ENCODE results near the gene RBP3.

Gene RBP3

DNA sequence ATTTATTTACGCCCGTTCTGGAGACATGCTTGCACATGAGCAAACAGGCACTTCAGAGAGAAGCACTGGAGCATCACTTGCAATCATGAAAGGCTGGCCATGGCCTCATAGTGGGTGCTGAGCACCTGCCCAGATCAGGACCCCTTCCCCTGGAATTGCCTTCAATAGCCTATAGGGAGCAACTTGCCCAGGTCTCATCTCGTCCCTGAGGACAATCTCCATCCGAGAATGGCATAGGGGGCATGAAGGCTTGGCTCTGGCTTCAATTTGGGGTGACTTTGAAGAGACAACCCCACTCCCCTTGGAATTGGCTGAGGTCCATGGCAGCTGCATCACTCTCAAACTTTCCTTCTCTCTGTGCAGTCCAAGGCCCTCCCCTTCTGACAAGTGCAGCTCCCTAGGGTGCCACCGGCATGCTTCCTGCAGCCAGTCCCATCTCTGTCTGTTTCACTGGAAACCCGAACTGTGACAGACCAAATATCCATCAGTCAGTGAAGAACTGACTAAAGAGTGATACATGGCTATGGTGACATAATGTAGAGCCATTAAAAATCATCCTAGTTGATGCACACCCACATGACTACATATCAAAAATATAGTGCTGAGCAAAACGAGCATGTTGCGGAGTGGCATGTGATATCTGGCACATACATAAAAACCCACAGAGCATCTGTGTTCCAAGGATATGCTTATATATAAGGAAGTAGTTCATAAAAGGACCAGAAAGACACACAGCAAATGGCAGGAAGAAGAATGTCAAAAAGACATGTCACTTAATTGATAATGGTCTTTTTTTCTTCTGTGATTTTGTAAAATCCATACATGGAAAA, 13.5 kb upstream of the RBP3 start:
- DNase-seq (ENCODE audit: insufficient read length, low spot score) (no peak), FAIRE-seq (no peak)

DNA sequence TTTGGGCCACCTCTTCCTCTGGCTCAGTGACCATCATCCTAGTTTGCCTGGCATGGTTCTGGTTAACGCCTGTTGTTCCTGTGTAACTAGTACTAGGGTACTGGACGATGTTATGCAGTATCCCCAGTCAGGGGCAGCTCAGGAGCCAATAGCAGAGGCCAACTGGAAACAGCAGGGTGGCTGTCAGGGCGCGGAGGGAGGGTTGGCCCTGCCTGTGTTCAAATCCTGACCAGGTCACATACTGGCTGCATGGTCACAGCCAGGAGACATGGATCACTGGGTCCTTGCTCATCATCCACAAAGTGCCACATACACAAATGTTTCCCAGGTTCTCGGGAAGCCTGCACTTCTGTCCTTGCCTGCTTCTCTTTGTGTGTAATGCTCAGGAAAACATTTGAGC, 12.3 kb upstream of the RBP3 start:
- no peak for FAIRE-seq
- DNase-seq (ENCODE audit: insufficient read length, low spot score), result no peak

GRCh38 chr10:47336387-47337134, 11.6 kb upstream of the RBP3 start:
- DNase-seq (ENCODE audit: insufficient read length, low spot score) (no peak), FAIRE-seq (no peak)

DNA sequence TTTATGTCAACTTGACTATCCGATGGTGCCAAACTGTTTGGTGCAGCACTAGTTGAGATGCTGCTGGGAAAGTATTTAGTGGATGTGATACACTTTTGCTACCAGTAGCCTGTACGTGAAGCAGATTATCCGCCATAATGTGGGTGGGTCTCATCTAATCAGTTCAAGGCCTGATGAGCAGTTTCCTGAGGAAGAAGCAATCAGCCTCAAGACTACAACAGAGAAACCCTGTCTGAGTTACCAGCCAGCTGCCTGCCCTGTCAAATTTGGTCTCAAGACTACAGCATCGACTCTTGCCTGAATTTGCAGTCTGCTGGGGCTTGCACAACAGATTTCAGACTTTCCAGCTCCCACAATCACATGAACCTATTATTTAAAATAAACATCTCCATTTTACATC, 10.9 kb upstream of the RBP3 start:
- FAIRE-seq (no peak), DNase-seq (ENCODE audit: insufficient read length, low spot score) (no peak)

GRCh38 chr10:47339186-47339735, 8.9 kb upstream of the RBP3 start:
- FAIRE-seq (no peak), DNase-seq (ENCODE audit: insufficient read length, low spot score) (no peak)

DNA sequence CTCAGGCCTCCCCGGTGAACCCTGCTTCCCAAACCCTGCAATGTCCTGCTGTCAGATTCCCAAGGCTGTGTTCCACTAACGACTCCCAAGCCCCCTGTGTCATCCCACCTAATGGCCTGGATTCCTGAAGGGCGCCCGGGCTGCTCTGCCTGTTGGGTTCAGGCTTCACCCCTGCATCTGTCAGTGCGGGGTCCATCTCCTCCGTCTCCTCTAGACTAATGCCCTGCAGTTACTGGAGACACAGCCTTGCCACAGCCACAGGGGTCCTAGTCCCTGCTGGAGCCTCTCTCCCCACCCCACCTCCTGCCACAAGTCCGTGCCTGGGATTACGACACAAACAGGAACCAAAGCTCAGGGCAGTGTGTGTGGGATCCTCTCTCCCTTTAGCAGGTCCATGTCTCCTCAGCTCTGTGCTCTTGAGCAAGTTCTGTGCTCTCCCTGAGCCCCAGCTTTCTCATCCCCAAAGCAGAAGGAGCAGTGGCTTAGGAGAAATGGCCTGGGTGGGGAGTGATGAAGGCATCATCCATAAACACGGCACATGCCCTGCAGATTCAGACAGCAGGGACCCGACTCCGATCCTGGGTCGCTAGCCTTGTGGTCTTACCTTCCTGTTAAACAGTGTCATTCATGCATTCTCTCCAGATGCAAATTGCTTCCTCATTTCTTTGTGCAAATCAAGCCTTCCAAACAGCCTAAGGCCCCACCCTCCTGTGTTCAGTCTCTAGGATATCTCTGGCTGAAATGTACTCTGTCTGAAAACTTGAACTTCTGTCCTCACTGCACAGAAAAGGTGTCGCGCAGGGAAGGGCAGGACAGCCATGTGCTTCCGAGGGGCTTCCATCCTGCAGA, 8.2 kb upstream of the RBP3 start:
- no peak for FAIRE-seq
- no peak for DNase-seq (ENCODE audit: insufficient read length, low spot score)

DNA sequence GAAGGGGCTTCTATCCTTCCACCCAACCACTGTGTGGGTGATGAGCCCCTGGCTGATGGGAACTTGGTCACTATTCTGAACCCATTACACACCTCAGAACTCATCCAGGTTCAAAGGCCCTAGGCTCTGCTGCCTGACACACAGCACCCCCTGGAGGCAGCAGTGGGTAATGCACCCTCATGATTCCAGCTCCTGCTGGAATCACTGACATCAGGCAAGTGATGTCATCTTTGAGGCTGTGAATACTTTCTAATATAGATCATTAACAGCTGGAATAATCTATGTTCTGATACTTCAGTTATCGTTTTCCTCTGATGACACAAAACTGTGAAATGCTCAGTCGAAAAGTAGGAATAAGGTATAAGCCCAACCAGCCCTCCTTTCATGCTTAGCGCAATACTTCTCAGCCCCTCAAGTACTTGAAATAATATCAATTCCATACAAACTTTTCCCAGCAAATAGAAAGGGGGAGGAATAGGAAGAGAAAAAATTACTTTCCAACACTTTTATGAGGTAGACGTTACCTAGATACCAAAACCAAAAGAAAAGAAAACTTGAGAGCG, 7.5 kb upstream of the RBP3 start:
- peak; percentile 77 for DNase-seq (ENCODE audit: insufficient read length, low spot score)
- FAIRE-seq, result no peak

DNA sequence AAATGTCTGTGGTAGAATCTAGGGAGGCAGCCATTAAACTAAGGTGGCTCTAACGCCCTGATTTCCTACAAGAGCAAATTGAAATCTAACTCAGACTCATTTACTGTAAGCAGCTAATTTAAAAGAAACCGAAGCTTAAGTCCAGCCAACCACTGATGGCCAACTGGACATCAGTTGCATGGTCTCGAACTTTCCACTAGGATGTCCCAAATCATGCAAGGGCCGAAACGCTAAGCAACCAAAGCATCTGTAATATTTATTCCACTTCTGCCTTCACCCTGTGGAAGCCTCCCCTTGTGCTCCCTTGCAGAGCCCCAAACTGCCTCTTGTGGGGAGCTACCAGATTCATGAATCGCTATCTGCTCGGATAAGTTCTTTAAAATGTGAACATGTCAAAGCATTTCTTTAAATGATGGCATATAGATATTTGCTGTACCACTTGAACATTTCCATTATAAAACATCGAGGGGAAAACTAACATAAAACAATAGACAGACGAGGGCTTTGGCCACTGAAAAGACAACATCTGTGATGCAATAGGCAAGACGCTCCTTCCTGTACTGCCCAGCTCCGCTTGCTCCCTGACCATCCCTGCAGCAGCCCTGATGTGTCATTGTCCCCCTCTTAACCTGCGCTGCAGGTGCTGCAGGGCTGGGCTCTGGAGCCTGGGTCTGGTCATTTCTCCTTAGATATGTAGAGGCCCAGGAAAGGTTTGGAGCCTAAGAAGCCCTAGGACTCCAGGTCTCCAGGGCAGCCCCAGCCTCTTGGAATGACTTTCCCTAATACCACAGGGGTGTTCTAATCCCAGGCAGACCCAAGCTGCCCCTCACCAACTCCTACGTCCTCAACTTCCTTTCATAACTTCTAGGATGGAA, 2.9 kb upstream of the RBP3 start:
- FAIRE-seq (no peak), DNase-seq (ENCODE audit: insufficient read length, low spot score) (no peak)

DNA sequence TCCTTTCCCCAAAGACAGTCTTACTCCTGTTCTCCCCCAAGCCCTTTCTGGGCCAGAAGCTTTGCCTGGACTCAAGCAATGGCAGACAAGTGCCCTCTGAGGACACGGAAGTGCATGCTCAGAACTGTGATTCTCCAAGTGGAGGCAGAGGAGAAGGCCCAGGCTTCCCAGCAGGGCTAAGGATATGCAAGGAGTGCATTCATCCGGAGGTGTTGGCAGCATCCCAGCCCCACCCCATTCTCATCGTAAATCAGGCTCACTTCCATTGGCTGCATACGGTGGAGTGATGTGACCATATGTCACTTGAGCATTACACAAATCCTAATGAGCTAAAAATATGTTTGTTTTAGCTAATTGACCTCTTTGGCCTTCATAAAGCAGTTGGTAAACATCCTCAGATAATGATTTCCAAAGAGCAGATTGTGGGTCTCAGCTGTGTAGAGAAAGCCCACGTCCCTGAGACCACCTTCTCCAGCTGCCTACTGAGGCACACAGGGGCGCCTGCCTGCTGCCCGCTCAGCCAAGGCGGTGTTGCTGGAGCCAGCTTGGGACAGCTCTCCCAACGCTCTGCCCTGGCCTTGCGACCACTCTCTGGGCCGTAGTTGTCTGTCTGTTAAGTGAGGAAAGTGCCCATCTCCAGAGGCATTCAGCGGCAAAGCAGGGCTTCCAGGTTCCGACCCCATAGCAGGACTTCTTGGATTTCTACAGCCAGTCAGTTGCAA, 1.4 kb upstream of the RBP3 start:
- FAIRE-seq (no peak), DNase-seq (ENCODE audit: insufficient read length, low spot score) (no peak)

DNA sequence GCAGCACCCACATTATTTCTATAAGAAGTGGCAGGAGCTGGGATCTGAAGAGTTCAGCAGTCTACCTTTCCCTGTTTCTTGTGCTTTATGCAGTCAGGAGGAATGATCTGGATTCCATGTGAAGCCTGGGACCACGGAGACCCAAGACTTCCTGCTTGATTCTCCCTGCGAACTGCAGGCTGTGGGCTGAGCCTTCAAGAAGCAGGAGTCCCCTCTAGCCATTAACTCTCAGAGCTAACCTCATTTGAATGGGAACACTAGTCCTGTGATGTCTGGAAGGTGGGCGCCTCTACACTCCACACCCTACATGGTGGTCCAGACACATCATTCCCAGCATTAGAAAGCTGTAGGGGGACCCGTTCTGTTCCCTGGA, 874 bp upstream of the RBP3 start:
- FAIRE-seq (no peak), DNase-seq (ENCODE audit: insufficient read length, low spot score) (no peak)

GRCh38 chr10:47348661-47349470, 703 bp downstream of the RBP3 start:
- DNase-seq (ENCODE audit: insufficient read length, low spot score) (no peak), FAIRE-seq (no peak)

DNA sequence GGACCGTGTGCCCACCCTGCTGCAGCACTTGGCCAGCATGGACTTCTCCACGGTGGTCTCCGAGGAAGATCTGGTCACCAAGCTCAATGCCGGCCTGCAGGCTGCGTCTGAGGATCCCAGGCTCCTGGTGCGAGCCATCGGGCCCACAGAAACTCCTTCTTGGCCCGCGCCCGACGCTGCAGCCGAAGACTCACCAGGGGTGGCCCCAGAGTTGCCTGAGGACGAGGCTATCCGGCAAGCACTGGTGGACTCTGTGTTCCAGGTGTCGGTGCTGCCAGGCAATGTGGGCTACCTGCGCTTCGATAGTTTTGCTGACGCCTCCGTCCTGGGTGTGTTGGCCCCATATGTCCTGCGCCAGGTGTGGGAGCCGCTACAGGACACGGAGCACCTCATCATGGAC, 1.4 kb downstream of the RBP3 start:
- FAIRE-seq (no peak), DNase-seq (ENCODE audit: insufficient read length, low spot score) (no peak)

GRCh38 chr10:47349941-47350371, 1.8 kb downstream of the RBP3 start:
- no peak for FAIRE-seq

GRCh38 chr10:47350671-47351640, 2.8 kb downstream of the RBP3 start:
- no peak for FAIRE-seq

More at GRCh38 chr10:47349941-47350371, 1.8 kb downstream of the RBP3 start:
- DNase-seq (ENCODE audit: insufficient read length, low spot score), result no peak

DNA sequence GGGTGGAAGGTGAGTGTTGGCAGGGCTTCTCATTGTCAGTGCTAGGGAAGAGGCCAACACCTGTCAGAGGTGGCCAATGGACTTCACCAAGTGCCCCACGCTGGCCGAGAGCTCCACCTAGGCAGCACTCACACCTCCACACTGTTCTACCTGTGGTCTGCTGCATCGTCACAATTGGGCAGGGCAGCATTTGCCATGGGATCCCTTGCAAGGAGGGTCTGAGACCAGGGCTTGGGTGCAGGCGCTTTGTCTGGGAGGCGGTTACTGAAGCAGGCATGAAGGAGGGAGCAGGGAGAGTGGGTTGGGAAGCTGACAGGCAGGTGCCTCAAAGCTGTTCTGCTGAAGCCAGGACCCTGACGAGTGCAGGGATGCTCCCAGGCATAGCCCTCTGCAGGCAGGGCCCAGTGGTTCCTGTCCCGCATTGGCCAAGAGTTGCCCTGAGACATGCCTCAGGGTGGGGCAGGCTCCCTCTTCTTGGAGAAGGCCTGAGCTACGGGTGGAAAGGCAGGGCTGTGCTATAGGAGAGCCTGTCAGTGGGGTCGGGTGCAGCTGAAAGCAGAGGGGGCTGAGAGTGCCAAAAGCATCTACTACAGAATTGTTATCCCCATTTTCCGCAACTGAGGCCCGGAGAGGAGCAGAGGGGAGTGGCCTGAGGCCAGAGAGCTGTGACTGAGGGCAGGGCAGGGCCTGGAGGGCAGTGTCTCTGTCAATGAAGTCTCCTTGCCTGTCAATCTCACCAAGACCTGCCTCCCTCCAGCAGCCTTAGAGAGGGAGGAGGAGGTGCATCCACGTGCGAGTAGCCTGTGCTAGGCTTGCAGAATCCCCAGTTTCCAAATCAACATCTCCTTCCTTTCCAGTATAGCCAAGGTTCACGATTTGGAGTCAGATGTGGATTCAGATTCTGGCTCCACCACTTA, 4.0 kb downstream of the RBP3 start:
- DNase-seq (ENCODE audit: insufficient read length, low spot score) (no peak), FAIRE-seq (no peak)

More at GRCh38 chr10:47350671-47351640, 2.8 kb downstream of the RBP3 start:
- DNase-seq (ENCODE audit: insufficient read length, low spot score), result no peak

GRCh38 chr10:47353351-47353750, 5.2 kb downstream of the RBP3 start:
- FAIRE-seq, result no peak

More at GRCh38 chr10:47353351-47353750, 5.2 kb downstream of the RBP3 start:
- DNase-seq (ENCODE audit: insufficient read length, low spot score), result no peak
